KMS-11 (cell line): ENCODE measurements around the gene NOL4L.

ENCODE experiments used
- H2AFZ ChIP-seq: fragments of 200-600 bp; sonication (generic); 2 replicates; pipeline ENCODE4 v1.6.1; 2016; ENCODE audit warnings: antibody characterized with exemption, mixed run types, low read depth
- H3K27ac ChIP-seq: fragments of 200-600 bp; sonication (generic); 2 replicates; pipeline ENCODE4 v1.6.1; 2016; ENCODE audit warnings: mild to moderate bottlenecking, mixed run types
- H3K27me3 ChIP-seq: fragments of 200-600 bp; sonication (generic); 2 replicates; pipeline ENCODE4 v1.6.1; 2017; ENCODE audit warnings: mild to moderate bottlenecking, low read depth, mixed run types, moderate library complexity; ENCODE audit not compliant: insufficient read depth
- H3K36me3 ChIP-seq: fragments of 200-600 bp; sonication (generic); 2 replicates; pipeline ENCODE4 v1.6.1; 2017; ENCODE audit warnings: mild to moderate bottlenecking, mixed run types; ENCODE audit not compliant: insufficient read depth
- H3K4me1 ChIP-seq: fragments of 200-600 bp; sonication (generic); 2 replicates; pipeline ENCODE4 v1.6.1; 2016; ENCODE audit warnings: mild to moderate bottlenecking, low read depth, mixed run types; ENCODE audit not compliant: poor library complexity, severe bottlenecking
- H3K4me2 ChIP-seq: fragments of 200-600 bp; sonication (generic); 2 replicates; pipeline ENCODE4 v1.7.0; 2016; ENCODE audit warnings: mild to moderate bottlenecking, mixed run types
- H3K4me3 ChIP-seq: fragments of 200-600 bp; sonication (generic); IDR thresholded peaks from 2 replicates; pipeline ENCODE4 v1.6.1; 2017; ENCODE audit warnings: low read depth, low read length, mixed read lengths; ENCODE audit not compliant: insufficient read depth
- H3K79me2 ChIP-seq: fragments of 200-600 bp; sonication (generic); 2 replicates; pipeline ENCODE4 v1.6.1; 2016; ENCODE audit warnings: low read depth, mixed run types; ENCODE audit not compliant: insufficient read depth
- H3K9ac ChIP-seq: fragments of 200-600 bp; sonication (generic); 2 replicates; pipeline ENCODE4 v1.6.1; 2016; ENCODE audit warnings: mild to moderate bottlenecking, mixed run types
- H4K20me1 ChIP-seq: fragments of 200-600 bp; sonication (generic); 2 replicates; pipeline ENCODE4 v1.6.1; 2016; ENCODE audit warnings: mild to moderate bottlenecking, mixed run types; ENCODE audit not compliant: insufficient read depth
- TF ChIP-seq, protein P1 (sequence below): fragments of 200-600 bp; sonication (generic); conservative IDR thresholded peaks from 2 replicates; pipeline ENCODE4 v1.6.1; 2017; ENCODE audit warnings: low read depth, mild to moderate bottlenecking, antibody characterized with exemption, low read length, moderate library complexity, mixed read lengths

Gene NOL4L

DNA sequence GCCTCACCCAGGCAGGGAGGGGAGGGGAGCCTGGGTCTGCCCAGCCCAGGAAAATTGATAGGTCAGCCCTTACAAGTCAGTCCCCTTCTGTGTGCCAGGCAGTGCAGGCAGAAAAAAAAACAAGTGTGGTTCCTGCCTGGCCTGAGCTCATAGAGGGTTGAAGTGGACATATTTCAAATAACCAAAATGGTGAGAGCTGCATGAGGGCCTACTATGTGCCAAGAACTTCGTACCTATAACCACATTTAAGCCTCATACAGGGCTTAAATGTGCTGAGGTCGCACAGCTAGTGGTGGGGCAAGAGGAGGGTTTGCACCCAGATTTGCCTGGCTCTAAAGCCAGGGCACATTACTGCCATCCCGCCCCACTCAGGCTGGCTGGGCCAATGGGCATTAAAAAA lies 6.9 kb upstream of the NOL4L start:
- Histone ChIP-seq H3K27me3 (peaks cover 17% of the 10 kb centered on the region), H3K9ac (no peak overlapping the region), H3K79me2 (no peaks in the 10 kb centered on the region), H3K4me2 (no peak overlapping the region), H2AFZ (no peak overlapping the region), H4K20me1 (no peaks in the 10 kb centered on the region), H3K4me1 (peaks cover 7% of the 10 kb centered on the region), H3K36me3 (no peaks in the 10 kb centered on the region), H3K4me3 (no peak overlapping the region), H3K27ac (no peak overlapping the region)
- TF ChIP-seq, protein P1, sequence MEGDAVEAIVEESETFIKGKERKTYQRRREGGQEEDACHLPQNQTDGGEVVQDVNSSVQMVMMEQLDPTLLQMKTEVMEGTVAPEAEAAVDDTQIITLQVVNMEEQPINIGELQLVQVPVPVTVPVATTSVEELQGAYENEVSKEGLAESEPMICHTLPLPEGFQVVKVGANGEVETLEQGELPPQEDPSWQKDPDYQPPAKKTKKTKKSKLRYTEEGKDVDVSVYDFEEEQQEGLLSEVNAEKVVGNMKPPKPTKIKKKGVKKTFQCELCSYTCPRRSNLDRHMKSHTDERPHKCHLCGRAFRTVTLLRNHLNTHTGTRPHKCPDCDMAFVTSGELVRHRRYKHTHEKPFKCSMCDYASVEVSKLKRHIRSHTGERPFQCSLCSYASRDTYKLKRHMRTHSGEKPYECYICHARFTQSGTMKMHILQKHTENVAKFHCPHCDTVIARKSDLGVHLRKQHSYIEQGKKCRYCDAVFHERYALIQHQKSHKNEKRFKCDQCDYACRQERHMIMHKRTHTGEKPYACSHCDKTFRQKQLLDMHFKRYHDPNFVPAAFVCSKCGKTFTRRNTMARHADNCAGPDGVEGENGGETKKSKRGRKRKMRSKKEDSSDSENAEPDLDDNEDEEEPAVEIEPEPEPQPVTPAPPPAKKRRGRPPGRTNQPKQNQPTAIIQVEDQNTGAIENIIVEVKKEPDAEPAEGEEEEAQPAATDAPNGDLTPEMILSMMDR: no peak

DNA sequence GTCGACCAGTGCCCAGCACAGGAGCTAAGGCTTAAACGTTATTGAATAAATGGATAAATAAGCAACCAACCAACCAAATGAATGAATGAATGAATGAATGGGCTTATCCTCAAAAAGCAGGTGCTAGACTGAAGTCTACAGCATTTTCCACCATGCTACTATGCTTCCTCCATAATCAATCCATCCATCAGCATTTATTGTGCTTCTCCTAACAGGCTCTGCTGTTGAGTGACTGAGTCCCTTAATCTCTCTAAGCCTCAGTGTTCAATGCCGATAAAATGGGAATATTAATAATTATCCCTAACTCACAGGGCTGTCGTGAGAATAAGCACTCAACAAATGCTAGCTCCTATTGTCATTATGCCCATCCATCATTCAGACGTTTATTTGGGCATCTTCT lies 4.6 kb upstream of the NOL4L start:
- Histone ChIP-seq H3K27ac (no peak overlapping the region), H3K4me3 (no peak overlapping the region), H3K27me3 (peaks cover 34% of the 10 kb centered on the region), H3K4me2 (no peak overlapping the region), H3K36me3 (no peaks in the 10 kb centered on the region), H4K20me1 (no peaks in the 10 kb centered on the region), H3K9ac (no peak overlapping the region), H3K79me2 (no peaks in the 10 kb centered on the region), H3K4me1 (peaks cover 5% of the 10 kb centered on the region), H2AFZ (no peak overlapping the region)
- TF ChIP-seq, protein P1: no peak

DNA sequence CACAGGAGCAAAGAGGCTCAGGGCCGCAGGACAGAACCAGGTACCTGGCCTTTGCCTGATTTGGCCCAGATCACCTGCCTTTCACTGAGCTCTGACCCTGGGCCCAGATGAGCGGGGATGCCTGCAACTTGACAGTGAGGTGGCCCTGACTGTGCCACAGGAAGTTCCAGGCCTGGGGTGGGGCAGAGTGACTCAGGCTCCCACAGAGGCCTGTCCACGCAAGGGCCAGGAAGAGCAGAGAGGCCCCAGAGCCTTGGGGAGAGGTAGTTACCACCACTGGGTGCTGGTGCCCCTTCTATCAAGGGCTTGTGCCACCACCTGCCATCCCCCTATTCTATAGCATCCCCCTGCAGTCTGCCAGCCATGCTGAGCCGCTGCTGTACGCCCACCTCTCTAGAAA lies 4.1 kb upstream of the NOL4L start:
- Histone ChIP-seq H3K9ac (no peak overlapping the region), H4K20me1 (no peaks in the 10 kb centered on the region), H3K27me3 (peaks cover 34% of the 10 kb centered on the region), H2AFZ (no peak overlapping the region), H3K27ac (no peak overlapping the region), H3K4me2 (no peak overlapping the region), H3K36me3 (no peaks in the 10 kb centered on the region), H3K4me3 (no peak overlapping the region), H3K79me2 (no peaks in the 10 kb centered on the region), H3K4me1 (peaks cover 5% of the 10 kb centered on the region)
- TF ChIP-seq, protein P1: no peak

DNA sequence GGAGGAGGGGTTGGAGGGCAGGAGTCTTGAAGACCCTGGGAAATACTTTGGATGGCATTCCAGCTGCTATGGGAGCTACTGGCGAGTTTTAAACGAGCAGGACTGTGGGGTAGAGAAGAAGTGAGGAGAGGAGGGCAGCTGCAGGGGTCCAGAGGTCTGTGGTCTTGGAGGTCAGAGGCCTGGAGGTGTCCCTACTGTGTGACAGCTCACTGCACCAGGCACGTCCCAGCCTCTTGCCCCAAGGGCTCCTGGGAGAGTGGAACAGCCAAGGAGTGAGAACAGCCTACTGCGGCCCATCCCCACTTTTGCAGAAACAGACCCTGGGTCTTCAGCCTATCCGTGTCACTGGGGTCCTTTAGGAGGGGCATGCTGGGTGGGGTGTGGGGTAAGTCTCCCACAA lies 2.9 kb upstream of the NOL4L start:
- Histone ChIP-seq H4K20me1 (no peaks in the 10 kb centered on the region), H3K27me3 (peaks cover 34% of the 10 kb centered on the region), H3K4me2 (no peak overlapping the region), H2AFZ (no peak overlapping the region), H3K36me3 (no peaks in the 10 kb centered on the region), H3K27ac (no peak overlapping the region), H3K9ac (no peak overlapping the region), H3K4me1 (peaks cover 5% of the 10 kb centered on the region), H3K4me3 (no peak overlapping the region), H3K79me2 (no peaks in the 10 kb centered on the region)
- TF ChIP-seq, protein P1: no peak
